Measurements from ENCODE around the gene STX2.

DNA sequence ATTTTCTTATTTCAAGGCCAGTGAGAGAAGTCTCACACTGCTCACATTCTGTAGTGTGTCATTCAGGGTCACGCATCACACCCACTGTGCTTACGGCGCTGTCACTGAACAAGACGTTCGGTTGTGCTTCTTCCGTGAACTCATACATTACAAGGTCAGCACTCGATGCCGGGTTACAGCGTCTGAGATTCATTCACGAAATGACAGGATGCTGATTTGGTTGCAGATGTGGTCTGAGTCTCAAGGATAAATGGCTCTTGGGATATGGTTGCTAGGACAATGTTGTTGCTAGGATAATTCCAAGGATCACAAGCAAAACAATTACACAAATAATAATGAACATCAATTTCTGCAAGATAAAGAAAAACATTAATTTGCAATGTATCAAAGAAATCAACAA lies 47.4 kb downstream of the STX2 start:
- TF ChIP-seq, protein P1, sequence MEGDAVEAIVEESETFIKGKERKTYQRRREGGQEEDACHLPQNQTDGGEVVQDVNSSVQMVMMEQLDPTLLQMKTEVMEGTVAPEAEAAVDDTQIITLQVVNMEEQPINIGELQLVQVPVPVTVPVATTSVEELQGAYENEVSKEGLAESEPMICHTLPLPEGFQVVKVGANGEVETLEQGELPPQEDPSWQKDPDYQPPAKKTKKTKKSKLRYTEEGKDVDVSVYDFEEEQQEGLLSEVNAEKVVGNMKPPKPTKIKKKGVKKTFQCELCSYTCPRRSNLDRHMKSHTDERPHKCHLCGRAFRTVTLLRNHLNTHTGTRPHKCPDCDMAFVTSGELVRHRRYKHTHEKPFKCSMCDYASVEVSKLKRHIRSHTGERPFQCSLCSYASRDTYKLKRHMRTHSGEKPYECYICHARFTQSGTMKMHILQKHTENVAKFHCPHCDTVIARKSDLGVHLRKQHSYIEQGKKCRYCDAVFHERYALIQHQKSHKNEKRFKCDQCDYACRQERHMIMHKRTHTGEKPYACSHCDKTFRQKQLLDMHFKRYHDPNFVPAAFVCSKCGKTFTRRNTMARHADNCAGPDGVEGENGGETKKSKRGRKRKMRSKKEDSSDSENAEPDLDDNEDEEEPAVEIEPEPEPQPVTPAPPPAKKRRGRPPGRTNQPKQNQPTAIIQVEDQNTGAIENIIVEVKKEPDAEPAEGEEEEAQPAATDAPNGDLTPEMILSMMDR (conservative IDR thresholded peaks at IDR 0.05; ENCODE audit: low read depth in 2 of 2) = no peak
- TF ChIP-seq NANOG (IDR thresholded peaks at IDR 0.05; ENCODE audit: borderline replicate concordance) = no peak
- TF ChIP-seq ZNF331 (CRISPR knock-in tag; IDR thresholded peaks at IDR 0.05; ENCODE audit: low read depth) = no peak
- TF ChIP-seq, protein P2, sequence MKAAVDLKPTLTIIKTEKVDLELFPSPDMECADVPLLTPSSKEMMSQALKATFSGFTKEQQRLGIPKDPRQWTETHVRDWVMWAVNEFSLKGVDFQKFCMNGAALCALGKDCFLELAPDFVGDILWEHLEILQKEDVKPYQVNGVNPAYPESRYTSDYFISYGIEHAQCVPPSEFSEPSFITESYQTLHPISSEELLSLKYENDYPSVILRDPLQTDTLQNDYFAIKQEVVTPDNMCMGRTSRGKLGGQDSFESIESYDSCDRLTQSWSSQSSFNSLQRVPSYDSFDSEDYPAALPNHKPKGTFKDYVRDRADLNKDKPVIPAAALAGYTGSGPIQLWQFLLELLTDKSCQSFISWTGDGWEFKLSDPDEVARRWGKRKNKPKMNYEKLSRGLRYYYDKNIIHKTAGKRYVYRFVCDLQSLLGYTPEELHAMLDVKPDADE (IDR thresholded peaks at IDR 0.05) = no peak
- TF ChIP-seq, protein P3, sequence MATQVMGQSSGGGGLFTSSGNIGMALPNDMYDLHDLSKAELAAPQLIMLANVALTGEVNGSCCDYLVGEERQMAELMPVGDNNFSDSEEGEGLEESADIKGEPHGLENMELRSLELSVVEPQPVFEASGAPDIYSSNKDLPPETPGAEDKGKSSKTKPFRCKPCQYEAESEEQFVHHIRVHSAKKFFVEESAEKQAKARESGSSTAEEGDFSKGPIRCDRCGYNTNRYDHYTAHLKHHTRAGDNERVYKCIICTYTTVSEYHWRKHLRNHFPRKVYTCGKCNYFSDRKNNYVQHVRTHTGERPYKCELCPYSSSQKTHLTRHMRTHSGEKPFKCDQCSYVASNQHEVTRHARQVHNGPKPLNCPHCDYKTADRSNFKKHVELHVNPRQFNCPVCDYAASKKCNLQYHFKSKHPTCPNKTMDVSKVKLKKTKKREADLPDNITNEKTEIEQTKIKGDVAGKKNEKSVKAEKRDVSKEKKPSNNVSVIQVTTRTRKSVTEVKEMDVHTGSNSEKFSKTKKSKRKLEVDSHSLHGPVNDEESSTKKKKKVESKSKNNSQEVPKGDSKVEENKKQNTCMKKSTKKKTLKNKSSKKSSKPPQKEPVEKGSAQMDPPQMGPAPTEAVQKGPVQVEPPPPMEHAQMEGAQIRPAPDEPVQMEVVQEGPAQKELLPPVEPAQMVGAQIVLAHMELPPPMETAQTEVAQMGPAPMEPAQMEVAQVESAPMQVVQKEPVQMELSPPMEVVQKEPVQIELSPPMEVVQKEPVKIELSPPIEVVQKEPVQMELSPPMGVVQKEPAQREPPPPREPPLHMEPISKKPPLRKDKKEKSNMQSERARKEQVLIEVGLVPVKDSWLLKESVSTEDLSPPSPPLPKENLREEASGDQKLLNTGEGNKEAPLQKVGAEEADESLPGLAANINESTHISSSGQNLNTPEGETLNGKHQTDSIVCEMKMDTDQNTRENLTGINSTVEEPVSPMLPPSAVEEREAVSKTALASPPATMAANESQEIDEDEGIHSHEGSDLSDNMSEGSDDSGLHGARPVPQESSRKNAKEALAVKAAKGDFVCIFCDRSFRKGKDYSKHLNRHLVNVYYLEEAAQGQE (IDR thresholded peaks at IDR 0.05; ENCODE audit: unreplicated experiment) = no peak
- TF ChIP-seq EZH2 (IDR thresholded peaks at IDR 0.05; ENCODE audit: low read depth, unreplicated experiment) = no peak

Data from GM23338 (cell line).